Vagina (tissue), 2 donors: ENCODE measurements around the gene AMOTL1. TPM values are rescaled to one million over a fixed set of nuclear protein-coding genes. Genes with fewer than 3 reads are reported as not detected.
A peak's percentile ranks its signal among the peaks of the same experiment; 100 is the strongest.
"Not testable (repeated sequence)": the region's sequence is repeated elsewhere in the genome, so short reads cannot be mapped to it uniquely, and the experiment has no call there.

Source experiments
- DNase-seq, 2 donors: peaks; one replicate each; pipeline ENCODE4 v3.0.0-alpha.2; 2017; ENCODE audit errors: extremely low spot score in 2 of 2
- H3K27ac ChIP-seq: fragments of 200-600 bp; sonication (generic); one replicate; pipeline ENCODE4 v1.5.1; 2019
- H3K27me3 ChIP-seq: fragments of 200-600 bp; sonication (generic); one replicate; pipeline ENCODE4 v1.5.1; 2019
- H3K36me3 ChIP-seq, 2 donors: fragments of 200-600 bp; sonication (generic); one replicate each; pipeline ENCODE4 v1.5.1; 2017 to 2019
- H3K4me1 ChIP-seq: fragments of 200-600 bp; sonication (generic); one replicate; pipeline ENCODE4 v1.5.1; 2019
- H3K4me3 ChIP-seq, 2 donors: fragments of 200-600 bp; sonication (generic); 1 replicate in 1 of 2; 2 replicates in 1 of 2; pipeline ENCODE4 v1.5.1; 2016 to 2019
- H3K9me3 ChIP-seq: fragments of 200-600 bp; sonication (generic); one replicate; pipeline ENCODE4 v1.5.1; 2019
- POLR2A ChIP-seq, 2 donors: fragments of 450-650 bp; IDR thresholded peaks; one replicate each; pipeline ENCODE4 v1.6.1; 2017; ENCODE audit warnings: antibody characterized with exemption in 2 of 2, mild to moderate bottlenecking in 2 of 2, moderate library complexity in 2 of 2
- POLR2AphosphoS5 ChIP-seq, 2 donors: sonication (generic); formaldehyde crosslinking; IDR thresholded peaks; one replicate each; pipeline ENCODE4 v1.9.0; 2017; ENCODE audit warnings: antibody characterized with exemption in 2 of 2, mild to moderate bottlenecking in 2 of 2, low read depth in 1 of 2; ENCODE audit not compliant: insufficient read depth in 1 of 2
- intact Hi-C: fragments of 100-400 bp; cut with DNase I; formaldehyde crosslinking; loops from one replicate; pipeline ENCODE4 v1.15.1; 2023
- total RNA-seq: library from RNA; depleted of rRNA; stranded (reverse); fragments of >200 nt; gene quantifications from one replicate; pipeline ENCODE4 v1.2.3, GENCODE V29; 2016
- TF ChIP-seq, protein P1 (sequence below), 3 experiments: fragments of 450-650 bp in 2 of 3; fragments of 200-600 bp in 1 of 3; sonication (generic) in 1 of 3; IDR thresholded peaks; one replicate each; pipeline ENCODE4 v1.5.1; 2017 to 2019; ENCODE audit warnings: antibody characterized with exemption in 3 of 3, mild to moderate bottlenecking in 2 of 3, moderate library complexity in 2 of 3

Gene AMOTL1
- total RNA-seq, 1 donor from 2014 or later = 45.7 TPM

GRCh38 chr11:94907226-94907625 lies 139.1 kb downstream of the AMOTL1 start:
- no peaks in the 10 kb centered on the region for H3K4me1 ChIP-seq
- intact Hi-C loops = no loop called here
- H3K4me3 ChIP-seq = no peak overlapping the region
- no peaks in the 10 kb centered on the region for H3K9me3 ChIP-seq
- H3K36me3 ChIP-seq = no peaks in the 10 kb centered on the region
- DNase-seq = no peak
- H3K27me3 ChIP-seq = no peaks in the 10 kb centered on the region
- no peak overlapping the region for H3K27ac ChIP-seq
- TF ChIP-seq, protein P1, sequence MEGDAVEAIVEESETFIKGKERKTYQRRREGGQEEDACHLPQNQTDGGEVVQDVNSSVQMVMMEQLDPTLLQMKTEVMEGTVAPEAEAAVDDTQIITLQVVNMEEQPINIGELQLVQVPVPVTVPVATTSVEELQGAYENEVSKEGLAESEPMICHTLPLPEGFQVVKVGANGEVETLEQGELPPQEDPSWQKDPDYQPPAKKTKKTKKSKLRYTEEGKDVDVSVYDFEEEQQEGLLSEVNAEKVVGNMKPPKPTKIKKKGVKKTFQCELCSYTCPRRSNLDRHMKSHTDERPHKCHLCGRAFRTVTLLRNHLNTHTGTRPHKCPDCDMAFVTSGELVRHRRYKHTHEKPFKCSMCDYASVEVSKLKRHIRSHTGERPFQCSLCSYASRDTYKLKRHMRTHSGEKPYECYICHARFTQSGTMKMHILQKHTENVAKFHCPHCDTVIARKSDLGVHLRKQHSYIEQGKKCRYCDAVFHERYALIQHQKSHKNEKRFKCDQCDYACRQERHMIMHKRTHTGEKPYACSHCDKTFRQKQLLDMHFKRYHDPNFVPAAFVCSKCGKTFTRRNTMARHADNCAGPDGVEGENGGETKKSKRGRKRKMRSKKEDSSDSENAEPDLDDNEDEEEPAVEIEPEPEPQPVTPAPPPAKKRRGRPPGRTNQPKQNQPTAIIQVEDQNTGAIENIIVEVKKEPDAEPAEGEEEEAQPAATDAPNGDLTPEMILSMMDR (IDR thresholded peaks at IDR 0.05) = no peak
- no peak for TF ChIP-seq POLR2A (IDR thresholded peaks at IDR 0.05)

- TF ChIP-seq POLR2A (IDR thresholded peaks at IDR 0.05) = no peak
- TF ChIP-seq POLR2AphosphoS5 (IDR thresholded peaks at IDR 0.05; ENCODE audit: insufficient read depth in 1 of 2, low read depth in 1 of 2) = no peak
- no peaks in the 10 kb centered on the region for H3K36me3 ChIP-seq
- no peak overlapping the region for H3K27ac ChIP-seq
- no peak overlapping the region for H3K4me3 ChIP-seq
- H3K4me1 ChIP-seq = no peaks in the 10 kb centered on the region
- DNase-seq = no peak
- no peaks in the 10 kb centered on the region for H3K9me3 ChIP-seq
- H3K27me3 ChIP-seq = no peaks in the 10 kb centered on the region
- intact Hi-C loops = no loop called here
Measured at GRCh38 chr11:94909371-94909820, 141.2 kb downstream of the AMOTL1 start.

GRCh38 chr11:94910270-94910669 lies 142.1 kb downstream of the AMOTL1 start:
- intact Hi-C loops = no loop called here
- H3K9me3 ChIP-seq = no peaks in the 10 kb centered on the region
- no peak overlapping the region for H3K4me3 ChIP-seq
- TF ChIP-seq POLR2AphosphoS5 (IDR thresholded peaks at IDR 0.05; ENCODE audit: insufficient read depth in 1 of 2, low read depth in 1 of 2) (no peak), POLR2A (IDR thresholded peaks at IDR 0.05) (no peak)
- H3K27ac ChIP-seq = peak overlapping the region; percentile 34
- no peaks in the 10 kb centered on the region for H3K27me3 ChIP-seq
- no peaks in the 10 kb centered on the region for H3K4me1 ChIP-seq
- no peaks in the 10 kb centered on the region for H3K36me3 ChIP-seq
- no peak for DNase-seq

DNA sequence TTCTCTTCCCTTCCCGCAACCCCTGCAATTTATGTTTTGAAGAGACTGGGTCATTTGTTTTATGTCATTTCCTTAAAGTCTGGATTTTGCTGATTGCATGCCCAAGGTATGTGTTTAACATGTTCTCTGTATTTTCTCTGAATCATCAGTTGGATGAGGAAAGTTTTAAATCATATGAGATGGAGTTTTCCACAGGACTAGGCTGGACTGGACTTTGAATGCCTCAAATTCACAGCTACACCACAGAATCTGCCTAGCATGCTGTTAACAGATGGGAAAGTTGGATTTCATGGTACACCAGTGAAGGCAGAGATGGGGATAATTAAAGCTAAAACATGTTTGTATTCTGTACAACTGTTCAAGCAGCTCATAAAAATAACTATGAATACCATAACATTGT lies 142.6 kb downstream of the AMOTL1 start:
- Histone ChIP-seq H3K27me3 (no peaks in the 10 kb centered on the region), H3K9me3 (no peaks in the 10 kb centered on the region), H3K4me3 (no peak overlapping the region), H3K4me1 (no peaks in the 10 kb centered on the region), H3K36me3 (no peaks in the 10 kb centered on the region), H3K27ac (peak overlapping the region; percentile 34)
- no peak for DNase-seq
- TF ChIP-seq POLR2A (IDR thresholded peaks at IDR 0.05) (no peak), POLR2AphosphoS5 (IDR thresholded peaks at IDR 0.05; ENCODE audit: insufficient read depth in 1 of 2, low read depth in 1 of 2) (no peak)
- TF ChIP-seq, protein P1 (IDR thresholded peaks at IDR 0.05) = no peak
- intact Hi-C loops = no loop called here

DNA sequence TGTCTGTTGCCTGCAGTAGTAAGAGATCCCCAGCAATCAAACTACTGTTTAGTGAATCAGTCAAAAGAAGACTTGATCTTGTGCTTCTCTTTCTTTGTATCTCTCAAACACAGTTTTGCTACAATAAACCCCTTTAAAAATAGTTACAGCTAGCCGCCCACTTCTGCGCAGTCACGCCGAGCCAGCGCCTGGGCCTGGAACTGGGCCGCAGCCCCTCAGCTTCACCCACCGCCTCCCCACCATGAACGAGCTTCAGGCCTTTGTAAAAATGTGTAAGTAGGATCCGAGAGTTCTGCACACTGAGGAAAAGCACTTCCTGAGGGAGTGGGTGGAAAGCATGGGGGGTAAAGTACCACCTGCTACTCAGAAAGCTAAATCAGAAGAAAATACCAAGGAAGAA lies 144.7 kb downstream of the AMOTL1 start:
- H3K36me3 ChIP-seq = no peaks in the 10 kb centered on the region
- H3K9me3 ChIP-seq = no peaks in the 10 kb centered on the region
- TF ChIP-seq, protein P1 (IDR thresholded peaks at IDR 0.05) = no peak
- TF ChIP-seq POLR2AphosphoS5 (IDR thresholded peaks at IDR 0.05; ENCODE audit: insufficient read depth in 1 of 2, low read depth in 1 of 2) = no peak
- no peak for TF ChIP-seq POLR2A (IDR thresholded peaks at IDR 0.05)
- no peak for DNase-seq
- H3K27ac ChIP-seq = no peak overlapping the region
- no peaks in the 10 kb centered on the region for H3K4me1 ChIP-seq
- intact Hi-C loops = no loop called here
- no peaks in the 10 kb centered on the region for H3K27me3 ChIP-seq
- no peak overlapping the region for H3K4me3 ChIP-seq

DNA sequence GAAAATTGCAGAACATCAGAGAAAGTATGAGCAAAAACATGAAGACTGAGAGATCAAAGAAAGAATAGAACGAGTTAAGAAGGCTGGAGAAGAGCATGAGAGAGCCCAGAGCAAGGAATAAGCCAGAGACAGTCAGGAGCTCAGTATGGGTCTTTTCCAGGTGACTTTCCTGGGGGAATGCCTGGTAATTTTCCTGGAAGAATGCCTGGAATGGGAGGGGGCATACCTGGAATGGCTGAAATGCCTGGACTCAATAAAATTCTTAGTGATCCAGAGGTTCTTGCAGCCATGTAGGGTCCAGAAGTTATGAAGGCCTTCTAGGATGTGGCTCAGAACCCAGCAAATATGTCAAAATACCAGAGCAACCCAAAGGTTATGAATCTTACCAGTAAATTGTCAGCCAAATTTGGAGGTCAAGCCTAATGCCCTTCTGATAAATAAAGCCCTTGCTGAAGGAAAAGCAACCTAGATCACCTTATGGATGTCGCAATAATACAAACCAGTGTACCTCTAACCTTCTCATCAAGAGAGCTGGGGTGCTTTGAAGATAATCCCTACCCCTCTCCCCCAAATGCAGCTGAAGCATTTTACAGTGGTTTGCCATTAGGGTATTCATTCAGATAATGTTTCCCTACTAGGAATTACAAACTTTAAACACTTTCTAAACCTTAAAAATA lies 145.7 kb downstream of the AMOTL1 start:
- H3K9me3 ChIP-seq, H3K27me3 ChIP-seq, DNase-seq, H3K4me1 ChIP-seq, intact Hi-C loops, H3K36me3 ChIP-seq, H3K27ac ChIP-seq, H3K4me3 ChIP-seq: not testable (repeated sequence)
